GM18502 (cell line): Measurements from ENCODE around the gene HPCAL1.

Experiments used
- ATAC-seq: cut with Tn5 transposase; IDR thresholded peaks from one replicate; pipeline ENCODE4 v1.9.1; 2021; ENCODE audit warnings: mild to moderate bottlenecking; ENCODE audit not compliant: unreplicated experiment, poor library complexity

The HPCAL1 gene

DNA sequence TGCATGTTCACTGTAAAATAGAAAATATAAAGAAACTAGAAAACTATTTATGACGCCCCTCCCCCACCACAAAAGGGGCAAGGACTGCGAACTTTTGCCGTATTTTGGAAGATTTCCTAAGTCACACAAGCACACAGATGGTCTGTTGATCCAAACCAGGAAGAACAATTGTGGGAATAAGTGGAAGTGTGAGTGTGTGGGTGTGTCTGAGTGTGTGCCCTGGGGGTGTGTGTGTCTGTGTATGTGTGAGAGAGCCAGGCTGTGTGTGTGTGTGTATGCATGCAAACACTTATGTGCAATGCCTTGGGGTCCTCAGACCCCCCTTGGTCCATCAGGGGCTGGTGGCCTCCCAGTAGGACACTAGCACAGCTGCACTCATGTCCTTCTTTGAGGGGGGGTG is 43.1 kb downstream of the HPCAL1 start:
- ATAC-seq = no peak

DNA sequence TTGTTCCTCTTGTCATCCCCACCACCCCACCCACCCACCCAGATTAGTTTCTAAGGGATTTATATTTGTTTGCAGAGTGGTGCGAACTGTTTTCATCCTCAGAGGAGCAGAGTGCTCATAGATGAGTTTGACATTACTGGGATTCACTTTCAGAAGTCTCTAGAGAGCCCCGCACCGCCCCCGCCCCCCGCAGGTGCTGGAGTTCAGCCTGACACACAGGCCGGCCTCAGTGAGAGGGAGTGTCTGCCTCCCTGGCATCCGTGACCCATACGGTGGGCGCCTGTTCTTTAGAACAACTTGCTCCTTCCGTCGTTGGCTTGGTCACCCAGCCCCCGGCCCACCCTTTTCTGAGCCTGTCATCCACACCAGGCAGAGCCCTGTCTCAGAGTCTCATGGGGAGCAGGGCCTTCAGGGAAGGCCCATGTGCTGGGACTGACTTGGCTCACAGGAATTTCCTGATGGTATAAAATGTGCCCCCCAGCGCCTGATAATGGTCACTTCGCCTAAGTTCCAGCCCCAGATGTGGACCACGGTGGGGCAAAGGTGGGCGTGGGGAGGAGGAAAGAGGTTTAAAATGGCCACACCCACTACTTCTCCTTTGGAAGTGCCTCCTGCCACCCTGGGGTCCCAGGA is 44.3 kb downstream of the HPCAL1 start:
- no peak for ATAC-seq

DNA sequence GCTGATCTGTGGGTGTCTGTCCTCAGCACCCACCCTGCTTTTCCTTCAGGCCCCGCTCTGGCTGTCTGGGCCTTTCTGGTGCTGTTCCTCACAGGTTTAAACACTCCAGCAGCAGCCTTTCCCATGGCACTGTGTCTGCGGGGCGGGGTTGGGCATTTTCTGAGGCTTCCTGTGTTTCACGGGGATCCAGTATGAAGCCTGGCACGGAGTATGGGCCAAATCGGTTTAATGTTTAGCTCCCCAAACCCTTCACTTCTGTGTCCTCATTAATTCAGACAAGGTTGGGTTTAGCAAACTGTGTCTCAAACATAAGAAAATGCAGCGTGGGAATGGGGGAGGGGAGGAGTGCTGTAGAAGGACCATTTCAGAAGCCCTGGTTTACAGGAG is 44.9 kb downstream of the HPCAL1 start:
- ATAC-seq = no peak

GRCh38 chr2:10348891-10349290 is 46.2 kb downstream of the HPCAL1 start:
- no peak for ATAC-seq

DNA sequence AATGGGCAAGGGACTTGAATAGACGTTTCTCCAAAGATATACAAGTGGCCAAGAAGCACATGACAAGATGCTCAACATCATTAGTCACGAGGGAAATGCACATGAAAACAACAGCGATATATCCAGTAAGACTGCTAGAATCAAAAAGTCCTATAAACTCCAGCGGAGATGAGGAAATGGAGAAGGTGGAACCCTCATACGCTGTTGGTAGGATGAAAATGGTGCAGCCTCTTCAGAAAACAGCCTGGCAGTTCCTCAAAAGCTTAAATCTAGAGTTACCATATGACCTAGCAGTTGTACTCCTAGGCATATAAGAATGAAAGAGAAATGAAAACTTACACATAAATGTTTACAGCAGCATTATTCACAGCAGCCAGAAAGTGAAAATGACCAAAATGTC is 48.1 kb downstream of the HPCAL1 start:
- ATAC-seq = peak; percentile 43

DNA sequence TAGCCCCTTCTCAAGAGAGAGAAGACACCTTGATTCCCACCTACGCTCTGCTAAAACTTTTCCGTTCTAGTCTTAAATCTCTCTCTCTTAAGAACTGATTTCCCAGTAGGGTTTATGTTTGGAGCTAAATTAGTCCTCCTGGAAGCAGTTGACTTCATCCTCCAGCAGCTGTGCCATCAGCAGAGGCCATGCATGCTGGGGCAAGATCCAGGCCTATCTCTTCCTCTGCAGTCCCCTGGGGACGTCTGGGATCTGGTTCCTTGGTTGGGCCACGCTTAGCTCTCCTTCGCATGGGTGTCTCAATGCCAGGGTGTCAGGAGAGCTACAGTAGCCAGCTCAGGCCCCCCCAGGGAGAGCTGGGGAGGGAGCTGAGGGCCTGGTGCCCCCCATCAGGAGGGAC is 49.7 kb downstream of the HPCAL1 start:
- no peak for ATAC-seq

DNA sequence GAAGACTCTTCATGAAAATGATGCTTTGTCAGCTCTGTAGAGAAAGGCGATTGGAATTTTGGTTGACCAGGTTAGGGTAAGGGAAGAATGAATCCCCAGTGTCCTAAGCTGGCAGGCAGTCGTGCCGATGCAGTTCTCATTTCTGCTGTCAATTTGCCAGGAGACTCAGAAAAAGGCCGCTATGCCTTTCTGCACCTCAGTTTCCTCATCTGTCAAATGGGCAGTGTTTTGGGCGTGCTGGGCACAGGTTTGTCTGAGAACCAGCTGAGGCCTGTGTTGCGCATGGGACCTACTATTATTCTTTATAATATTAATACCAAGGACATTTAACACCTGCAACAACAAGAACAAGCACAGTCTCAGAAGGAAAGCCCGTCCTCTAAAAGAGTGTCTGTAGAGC is 50.3 kb downstream of the HPCAL1 start:
- ATAC-seq = no peak

GRCh38 chr2:10353931-10354330 is 51.2 kb downstream of the HPCAL1 start:
- no peak for ATAC-seq

DNA sequence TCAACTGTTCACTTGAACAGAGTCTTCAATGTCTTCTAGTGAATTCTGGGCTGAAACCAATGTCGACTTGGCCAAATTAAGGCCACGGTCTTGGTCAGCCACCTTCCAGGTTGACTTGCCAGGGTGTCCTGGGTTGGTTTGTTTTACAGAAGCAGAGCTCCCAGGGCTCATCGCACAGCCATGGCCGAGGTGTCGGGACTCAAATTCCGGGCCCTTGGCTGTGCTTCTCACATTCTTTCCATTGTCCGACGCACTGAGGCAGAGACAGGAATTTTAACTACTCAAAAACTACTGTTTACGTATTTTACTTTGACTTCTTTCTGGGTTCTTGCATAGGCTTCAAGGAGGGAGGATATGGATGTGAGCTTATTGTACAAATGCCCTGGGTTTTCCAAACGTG is 51.7 kb downstream of the HPCAL1 start:
- ATAC-seq = no peak

- no peak for ATAC-seq
These were observed 53.1 kb downstream of the HPCAL1 start for GRCh38 chr2:10355471-10356438.

DNA sequence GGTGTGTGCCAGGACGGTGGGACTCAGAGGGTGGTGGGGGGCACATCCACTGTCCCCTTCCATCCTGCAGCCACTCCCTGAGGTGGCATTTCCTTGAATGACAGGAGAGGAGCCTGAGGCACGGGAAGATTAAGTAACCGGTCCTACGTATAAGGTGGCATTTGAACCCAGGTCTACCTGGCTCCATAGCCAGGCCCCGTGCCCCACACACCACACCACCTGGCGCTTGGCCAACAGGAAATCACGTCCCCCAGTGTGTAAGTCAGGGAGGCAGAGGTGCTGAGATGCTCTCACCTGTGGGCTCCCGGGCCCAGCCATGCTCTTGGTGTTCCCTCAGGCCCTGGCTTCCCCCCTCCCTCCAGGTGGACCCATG is 53.7 kb downstream of the HPCAL1 start:
- ATAC-seq = no peak

DNA sequence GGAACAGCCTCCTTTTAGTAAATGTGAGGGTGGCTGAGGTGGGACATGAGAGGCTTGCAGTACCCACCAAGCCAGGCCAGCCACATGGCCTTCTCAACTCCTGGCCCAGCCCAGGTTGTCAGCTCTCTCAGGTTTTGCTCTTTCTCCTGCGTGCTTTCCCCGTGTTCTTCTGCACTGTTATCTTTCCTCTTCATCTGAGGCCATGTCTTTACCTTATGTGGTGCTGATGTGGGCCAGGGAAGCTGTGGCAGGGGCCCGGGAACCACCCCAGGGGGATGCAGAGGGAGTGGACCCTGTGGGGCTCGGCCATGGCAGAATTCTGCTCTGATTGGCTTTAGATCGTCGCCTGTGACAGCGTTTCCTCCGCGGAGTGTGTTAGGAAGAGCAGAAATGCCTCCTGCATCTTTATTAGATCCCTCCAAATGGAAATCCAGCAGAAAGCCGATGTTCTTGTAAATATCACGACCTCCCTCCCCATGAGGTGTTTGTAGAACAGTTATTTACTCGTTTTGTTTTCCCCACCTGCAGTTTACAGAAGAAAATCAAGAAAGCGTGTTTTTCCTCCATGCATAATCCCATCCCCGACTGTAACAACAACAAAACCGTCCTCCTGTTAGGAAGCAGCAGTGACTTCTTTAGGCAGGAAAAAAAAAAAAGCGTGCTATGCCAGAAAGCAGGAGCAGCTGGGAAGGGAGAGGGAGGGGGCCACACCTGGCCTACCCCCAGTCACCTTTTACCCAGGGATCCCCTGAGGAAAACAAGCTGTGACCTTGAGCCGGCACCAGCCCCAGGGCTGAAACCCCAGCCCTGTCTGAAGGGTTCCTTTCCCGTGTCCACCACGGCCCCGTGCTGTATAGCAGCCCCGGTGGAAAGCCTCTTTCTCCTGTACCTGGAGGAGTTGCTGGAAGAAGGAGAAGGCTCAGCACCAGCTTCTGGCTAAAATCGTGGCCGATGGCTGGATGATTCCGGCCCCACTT is 54.8 kb downstream of the HPCAL1 start:
- no peak for ATAC-seq

GRCh38 chr2:10359246-10359645 is 56.5 kb downstream of the HPCAL1 start:
- no peak for ATAC-seq

GRCh38 chr2:10359731-10360329 is 57.1 kb downstream of the HPCAL1 start:
- ATAC-seq = no peak

GRCh38 chr2:10360460-10360849 is 57.8 kb downstream of the HPCAL1 start:
- no peak for ATAC-seq

- no peak for ATAC-seq
These were observed 58.3 kb downstream of the HPCAL1 start for GRCh38 chr2:10360850-10361588.

- ATAC-seq = no peak
These were observed 59.6 kb downstream of the HPCAL1 start for GRCh38 chr2:10362096-10362897.

GRCh38 chr2:10362898-10363454 is 60.3 kb downstream of the HPCAL1 start:
- ATAC-seq = no peak
